GM23248 (cell line): ENCODE results near the gene B4GALNT1.
"Not testable (repeated sequence)": the region's sequence is repeated elsewhere in the genome, so short reads cannot be mapped to it uniquely, and the experiment has no call there.

Source experiments
- EZH2 ChIP-seq: fragments of 200-600 bp; sonication (generic); IDR thresholded peaks from 2 replicates; pipeline ENCODE4 v1.6.1; 2018; ENCODE audit warnings: antibody characterized with exemption, mild to moderate bottlenecking; ENCODE audit not compliant: insufficient read depth, poor library complexity, severe bottlenecking
- EZH2phosphoT487 ChIP-seq: fragments of 200-600 bp; sonication (generic); IDR thresholded peaks from 2 replicates; pipeline ENCODE4 v1.6.1; 2018; ENCODE audit warnings: antibody characterized with exemption, moderate library complexity, mild to moderate bottlenecking, low read depth; ENCODE audit not compliant: insufficient read depth

GRCh38 chr12:57618431-57618830 is 14.6 kb downstream of the B4GALNT1 start:
- not testable (repeated sequence) for TF ChIP-seq EZH2, EZH2phosphoT487
